IMR-90 (cell line): ENCODE results near the gene FMN2.

Experiments used
- CEBPB ChIP-seq: IDR thresholded peaks from 2 replicates; pipeline ENCODE4 v1.6.1; 2012; ENCODE audit warnings: low read depth, low read length, improper control_type of control experiment
- MAFK ChIP-seq: IDR thresholded peaks from 2 replicates; pipeline ENCODE4 v1.6.1; 2012; ENCODE audit warnings: low read depth, low read length, improper control_type of control experiment
- RAD21 ChIP-seq: IDR thresholded peaks from 2 replicates; pipeline ENCODE4 v1.6.1; 2012; ENCODE audit warnings: low read length, improper control_type of control experiment
- TF ChIP-seq, protein P1 (sequence below): conservative IDR thresholded peaks from 2 replicates; pipeline ENCODE4 v1.5.1; 2012; ENCODE audit warnings: mild to moderate bottlenecking, low read depth, low read length, improper control_type of control experiment

DNA sequence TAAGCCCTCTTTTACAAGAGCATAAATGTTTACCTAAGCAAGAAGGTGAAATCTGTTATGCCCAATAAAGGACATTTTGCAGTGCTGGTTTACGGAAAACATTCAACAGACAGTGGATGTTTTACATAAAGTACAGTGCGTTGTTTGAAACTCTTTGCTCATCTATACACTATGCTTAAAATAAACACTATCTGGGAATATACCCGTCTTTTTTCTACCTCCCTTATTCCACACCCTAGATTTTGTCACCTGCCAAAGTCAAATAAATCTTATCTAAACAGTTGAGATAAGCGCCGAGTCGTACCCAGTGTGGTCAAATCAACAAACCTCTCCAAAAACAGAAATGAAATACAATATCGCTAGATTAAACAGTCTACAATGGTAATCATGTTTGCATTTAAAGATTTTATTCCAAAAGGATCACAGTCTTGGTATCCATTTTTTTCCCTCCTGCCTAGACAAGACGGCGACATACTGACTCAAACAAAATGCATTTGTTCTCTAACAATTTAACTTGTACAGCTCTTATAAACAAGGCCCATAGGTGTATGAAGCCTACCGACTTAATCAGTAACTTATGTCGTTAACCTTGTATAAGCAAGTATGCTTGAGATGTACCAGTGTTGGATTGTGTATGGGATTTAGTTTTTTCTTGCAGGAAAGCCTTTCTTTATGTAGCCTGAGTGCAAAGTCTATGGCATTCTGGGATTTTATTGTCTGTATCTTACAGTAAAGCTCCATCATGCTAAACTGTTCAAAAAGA is 189.1 kb downstream of the FMN2 start:
- TF ChIP-seq, protein P1, sequence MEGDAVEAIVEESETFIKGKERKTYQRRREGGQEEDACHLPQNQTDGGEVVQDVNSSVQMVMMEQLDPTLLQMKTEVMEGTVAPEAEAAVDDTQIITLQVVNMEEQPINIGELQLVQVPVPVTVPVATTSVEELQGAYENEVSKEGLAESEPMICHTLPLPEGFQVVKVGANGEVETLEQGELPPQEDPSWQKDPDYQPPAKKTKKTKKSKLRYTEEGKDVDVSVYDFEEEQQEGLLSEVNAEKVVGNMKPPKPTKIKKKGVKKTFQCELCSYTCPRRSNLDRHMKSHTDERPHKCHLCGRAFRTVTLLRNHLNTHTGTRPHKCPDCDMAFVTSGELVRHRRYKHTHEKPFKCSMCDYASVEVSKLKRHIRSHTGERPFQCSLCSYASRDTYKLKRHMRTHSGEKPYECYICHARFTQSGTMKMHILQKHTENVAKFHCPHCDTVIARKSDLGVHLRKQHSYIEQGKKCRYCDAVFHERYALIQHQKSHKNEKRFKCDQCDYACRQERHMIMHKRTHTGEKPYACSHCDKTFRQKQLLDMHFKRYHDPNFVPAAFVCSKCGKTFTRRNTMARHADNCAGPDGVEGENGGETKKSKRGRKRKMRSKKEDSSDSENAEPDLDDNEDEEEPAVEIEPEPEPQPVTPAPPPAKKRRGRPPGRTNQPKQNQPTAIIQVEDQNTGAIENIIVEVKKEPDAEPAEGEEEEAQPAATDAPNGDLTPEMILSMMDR = no peak
- TF ChIP-seq RAD21 = no peak
- no peak for TF ChIP-seq MAFK
- no peak for TF ChIP-seq CEBPB
